GM18907 (cell line): ENCODE data around the gene SLC25A6.
A peak's percentile ranks its signal among the peaks of the same experiment; 100 is the strongest.
"Not testable (repeated sequence)": the region's sequence is repeated elsewhere in the genome, so short reads cannot be mapped to it uniquely, and the experiment has no call there.

Experiments used
- ATAC-seq: cut with Tn5 transposase; IDR thresholded peaks from one replicate; pipeline ENCODE4 v1.9.1; 2021; ENCODE audit warnings: mild to moderate bottlenecking, moderate library complexity; ENCODE audit not compliant: unreplicated experiment

The SLC25A6 gene

DNA sequence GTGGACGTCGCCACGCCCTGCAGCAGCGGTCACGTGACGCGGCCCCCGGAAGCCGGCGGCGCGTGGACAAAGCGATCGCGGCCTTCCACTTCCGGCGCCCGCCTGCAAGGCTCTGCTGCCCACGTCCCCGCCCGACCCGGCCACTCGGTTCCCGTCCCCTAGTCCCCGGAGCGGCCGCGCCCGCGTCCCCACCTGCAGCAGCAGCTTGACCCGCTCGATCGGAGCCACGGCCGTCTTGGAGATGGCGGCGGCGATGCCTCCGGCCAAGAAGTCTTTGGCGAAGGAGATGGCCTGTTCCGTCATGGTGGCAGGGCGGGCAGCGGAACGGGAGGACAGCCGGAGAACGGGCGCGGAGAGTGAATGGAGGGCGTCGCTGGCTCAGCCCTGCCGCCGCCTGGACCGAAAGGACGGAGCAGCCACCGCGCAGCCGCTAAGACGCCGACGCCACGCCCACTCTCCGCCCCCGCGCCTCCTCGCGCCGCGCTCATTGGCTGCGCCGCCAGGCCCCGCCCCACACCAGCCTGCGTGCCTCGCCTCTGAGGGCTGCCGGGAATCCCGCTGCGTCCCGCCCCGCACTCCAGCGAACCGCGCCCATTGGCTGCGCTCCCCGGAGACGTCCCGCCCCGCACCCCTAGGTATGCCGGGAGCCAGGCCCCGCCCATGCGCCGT lies at the start of gene SLC25A6:
SLC25A6 (minus strand) TSS at position 407 of the 669 bp plus-strand sequence; CDS start at position 303, 104 bp downstream.
- ATAC-seq: peak; percentile 93

DNA sequence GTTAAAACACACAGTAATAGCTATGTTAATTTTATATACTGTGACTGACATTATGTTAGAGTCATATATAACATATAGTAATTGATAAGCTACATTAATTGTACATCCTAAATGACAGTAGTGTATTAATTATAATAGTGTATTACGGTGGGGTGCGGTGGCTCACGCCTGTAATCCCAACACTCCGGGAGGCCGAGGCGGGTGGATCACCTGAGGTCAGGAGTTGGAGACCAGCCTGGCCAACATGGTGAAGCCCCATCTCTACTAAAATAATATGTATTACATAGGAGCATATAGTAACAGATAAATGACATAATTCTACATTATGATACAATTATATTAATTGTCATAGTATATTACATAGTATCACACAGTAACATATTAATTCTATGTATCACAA lies 48.6 kb upstream of the SLC25A6 start:
- no peak for ATAC-seq

DNA sequence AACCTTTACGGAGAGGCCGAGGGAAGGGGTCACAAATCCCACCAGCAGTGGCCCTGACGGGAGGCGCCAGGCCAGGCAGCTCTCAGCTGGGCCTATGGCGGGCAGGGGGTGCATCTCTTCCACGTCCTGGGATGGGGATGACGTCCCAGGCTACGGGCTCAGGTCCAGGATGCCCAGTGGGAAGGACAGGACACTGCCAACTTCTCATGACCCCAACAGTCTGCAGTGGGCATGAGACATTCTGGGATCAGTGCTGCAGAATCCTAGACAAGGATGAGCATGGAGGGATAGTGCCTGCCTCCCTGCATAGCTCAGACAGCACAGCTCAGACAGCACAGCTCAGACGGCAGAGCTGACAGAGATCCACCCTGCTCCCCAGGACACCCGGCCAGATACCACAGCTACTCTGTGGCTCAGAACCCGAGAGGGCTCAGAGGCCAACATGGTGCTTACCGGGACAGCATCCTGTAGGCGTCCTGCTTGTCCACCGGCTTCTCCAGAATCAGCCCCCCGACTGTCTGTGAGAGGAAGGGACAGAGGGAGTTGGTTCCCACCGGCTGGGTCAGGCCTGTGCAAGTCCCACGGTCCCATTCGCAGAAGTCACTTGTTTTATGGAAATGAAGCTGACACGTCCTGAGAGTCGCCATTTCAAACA lies 43.5 kb upstream of the SLC25A6 start:
- no peak for ATAC-seq

DNA sequence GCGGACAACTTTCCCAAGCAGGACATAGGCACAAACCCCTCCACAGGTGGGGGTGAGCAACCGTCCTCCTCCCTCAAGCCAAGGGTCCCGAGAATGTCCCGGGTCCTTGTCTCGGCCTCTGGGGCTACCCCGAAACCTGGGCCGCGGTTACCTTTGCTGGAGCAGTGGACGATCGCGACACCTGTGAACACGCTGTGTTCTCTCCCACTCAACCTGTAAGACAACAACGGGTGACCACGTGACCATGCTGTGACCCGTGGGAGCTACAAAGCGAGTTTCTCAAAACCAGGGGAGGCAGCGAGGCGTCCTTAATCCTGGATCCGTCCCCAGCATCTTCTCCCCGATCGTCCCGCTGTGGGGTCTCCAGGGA lies 42.9 kb upstream of the SLC25A6 start:
- no peak for ATAC-seq

DNA sequence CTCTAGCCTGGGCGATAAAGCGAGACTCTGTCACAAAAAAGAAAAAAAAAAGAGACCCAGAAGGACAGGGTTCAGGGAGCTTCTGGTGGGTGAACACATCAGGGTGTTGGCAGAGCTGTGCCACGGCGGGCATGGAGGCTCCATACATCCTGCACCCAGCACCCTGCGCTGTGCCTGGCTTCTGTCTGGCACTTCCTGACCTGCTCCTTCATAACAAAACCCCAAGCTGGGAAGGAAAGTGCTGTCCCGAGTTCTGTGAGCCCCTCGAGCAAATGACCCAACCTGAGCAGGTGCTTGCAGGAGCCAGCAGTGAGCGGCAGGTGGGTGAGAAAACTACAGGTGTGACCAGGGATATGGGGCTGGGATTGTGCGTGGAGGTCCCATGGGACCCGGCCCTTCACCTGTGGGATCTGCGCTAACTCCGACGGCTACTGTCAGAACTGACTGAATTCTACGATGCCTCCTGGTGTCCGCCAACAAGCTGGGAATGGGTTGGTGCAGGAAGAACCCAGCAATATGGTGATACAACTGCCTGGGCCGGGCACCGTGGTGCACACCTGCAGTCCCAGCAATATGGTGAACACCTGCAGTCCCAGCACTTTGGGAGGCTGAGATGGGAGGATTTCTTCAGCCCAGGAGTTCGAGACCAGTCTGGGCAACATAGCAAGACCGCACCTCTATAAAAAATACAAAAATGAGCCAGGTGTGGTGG lies 41.9 kb upstream of the SLC25A6 start:
- ATAC-seq: no peak

DNA sequence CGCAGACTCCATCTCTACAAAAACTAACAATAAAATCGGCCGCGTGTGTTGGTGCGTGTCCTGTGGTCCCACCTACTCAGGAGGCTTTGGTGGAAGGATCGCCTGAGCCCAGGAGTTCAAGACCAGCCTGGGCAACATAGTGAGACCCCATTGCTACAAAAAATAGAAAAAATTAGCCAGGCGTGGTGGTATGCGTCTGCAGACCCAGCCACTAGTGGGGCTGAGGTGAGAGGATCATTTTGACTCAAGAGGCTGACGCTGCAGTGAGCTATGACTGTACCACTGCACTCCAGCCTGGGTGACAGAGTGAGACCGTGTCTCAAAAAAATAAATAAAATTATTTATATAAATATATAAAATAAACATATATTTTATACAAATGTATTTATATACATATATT lies 38.5 kb upstream of the SLC25A6 start:
- ATAC-seq: no peak

DNA sequence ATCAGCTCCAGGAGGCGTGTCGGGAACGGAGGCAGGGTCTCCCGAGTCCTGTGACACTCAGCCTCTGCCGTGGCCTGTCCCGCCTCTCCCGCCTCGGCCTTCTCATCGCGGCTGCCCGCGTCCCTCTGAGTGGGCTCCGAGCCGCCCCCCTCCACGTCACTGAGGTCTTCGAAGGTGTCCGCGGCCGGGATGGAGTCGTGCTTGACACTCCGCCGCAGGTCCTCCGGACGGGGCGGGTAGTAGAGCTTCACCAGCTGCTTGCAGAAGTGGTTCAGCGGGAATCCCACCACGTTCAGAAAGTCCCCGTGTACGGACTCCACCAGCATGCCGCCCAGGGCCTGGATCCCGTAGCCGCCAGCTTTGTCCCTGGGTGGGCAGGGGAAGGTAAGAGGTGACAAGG lies 35.8 kb upstream of the SLC25A6 start:
- ATAC-seq: no peak

DNA sequence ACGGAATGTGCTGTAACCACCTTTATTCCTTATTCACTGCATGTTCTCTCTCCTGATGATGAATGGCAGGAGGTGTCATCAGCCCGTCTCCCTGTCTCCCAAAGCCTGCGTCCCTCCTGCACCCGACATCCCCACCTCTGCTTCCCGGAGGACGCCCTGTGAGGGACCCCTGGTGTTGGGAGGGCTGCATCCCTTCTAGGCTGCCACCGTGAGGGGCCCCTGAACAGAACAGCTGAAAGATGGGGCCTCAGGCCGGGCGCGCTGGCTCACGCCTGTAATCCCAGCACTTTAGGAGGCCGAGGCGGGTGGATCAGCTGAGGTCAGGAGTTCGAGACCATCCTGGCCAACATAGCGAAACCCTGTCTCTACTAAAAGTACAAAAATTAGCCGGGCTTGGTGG lies 34.4 kb upstream of the SLC25A6 start:
- not testable (repeated sequence) for ATAC-seq

DNA sequence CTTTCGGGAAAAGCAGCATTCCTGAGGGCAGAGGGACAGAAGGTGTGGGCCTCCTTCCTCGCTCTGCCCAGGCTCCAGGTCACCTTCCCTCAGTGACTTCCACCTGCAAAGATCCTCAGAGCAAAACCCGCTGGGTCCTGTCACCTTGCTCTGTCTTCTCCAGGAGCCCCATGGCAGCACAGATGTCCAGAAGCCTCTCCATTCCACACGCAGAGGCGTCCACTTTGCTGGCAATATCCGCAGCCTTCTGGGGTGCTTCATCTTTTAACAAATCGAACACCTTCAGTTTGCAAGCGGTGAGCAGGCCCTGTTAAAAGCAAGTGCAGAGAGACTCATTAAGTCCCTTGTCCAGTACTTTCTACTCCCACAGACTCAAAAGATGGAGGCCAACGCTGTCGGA lies 33.5 kb upstream of the SLC25A6 start:
- ATAC-seq: no peak

DNA sequence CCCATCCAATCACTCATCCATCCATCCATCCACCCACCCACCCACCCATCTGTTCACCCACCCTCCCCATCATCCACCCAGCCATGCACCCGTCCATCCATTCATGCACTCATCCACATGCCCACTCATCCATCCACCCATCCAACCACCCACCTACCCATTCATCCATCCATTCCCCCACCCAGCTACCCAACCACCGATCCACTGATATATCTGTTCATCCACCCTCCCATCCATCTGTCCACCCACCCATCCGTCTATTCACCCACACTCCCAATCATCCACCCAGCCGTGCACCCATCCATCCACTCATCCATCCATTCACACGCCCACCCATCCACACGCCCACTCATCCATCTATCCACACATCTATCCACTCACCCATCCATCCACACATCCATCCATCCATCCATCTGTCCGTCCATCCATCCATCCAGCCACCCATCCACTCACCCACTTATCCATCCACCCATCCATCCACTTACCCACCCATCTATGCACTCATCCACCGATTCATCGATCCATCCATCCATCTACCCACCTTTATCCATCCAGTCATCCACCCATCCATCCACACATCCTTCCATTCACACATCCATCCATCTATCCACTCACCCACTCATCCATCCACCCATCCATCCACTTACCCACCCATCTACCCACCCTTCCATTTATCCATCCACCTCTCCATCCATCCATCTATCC lies 32.4 kb upstream of the SLC25A6 start:
- ATAC-seq: no peak

DNA sequence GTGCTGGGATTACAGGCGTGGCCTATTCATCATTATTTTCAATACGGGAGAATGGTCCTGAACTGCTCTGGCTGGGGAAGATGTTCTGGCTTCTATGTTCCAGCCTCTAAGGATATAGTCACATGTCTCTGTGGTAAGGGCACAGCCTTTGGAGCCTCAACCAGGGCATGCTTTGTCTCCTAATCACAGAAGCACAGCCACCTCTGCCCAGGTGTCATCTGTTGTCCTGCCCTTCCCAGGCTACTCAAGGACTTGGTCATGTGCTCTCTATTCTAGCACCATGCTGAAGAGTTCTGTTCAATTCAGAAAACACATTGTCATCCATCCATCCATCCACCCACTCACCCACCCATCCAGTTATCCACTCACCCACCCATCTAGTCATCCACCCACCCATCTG lies 31.3 kb upstream of the SLC25A6 start:
- ATAC-seq: no peak

DNA sequence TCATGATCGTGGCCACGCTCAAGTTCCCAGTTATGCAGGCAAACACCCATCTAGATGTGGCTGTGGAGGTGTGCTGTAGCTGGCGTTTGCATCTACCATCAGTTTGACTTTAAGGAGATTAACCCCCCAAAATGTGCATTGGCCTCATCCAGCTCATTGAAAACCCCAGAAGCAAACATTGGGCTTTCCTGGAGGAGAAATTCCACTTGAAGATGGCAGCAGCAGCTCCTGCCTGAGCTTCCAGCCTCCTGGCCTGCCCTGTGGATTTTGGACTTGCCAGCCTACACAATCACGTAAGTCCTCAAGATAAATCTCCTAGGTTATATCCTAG lies 30.2 kb upstream of the SLC25A6 start:
- ATAC-seq: no peak

DNA sequence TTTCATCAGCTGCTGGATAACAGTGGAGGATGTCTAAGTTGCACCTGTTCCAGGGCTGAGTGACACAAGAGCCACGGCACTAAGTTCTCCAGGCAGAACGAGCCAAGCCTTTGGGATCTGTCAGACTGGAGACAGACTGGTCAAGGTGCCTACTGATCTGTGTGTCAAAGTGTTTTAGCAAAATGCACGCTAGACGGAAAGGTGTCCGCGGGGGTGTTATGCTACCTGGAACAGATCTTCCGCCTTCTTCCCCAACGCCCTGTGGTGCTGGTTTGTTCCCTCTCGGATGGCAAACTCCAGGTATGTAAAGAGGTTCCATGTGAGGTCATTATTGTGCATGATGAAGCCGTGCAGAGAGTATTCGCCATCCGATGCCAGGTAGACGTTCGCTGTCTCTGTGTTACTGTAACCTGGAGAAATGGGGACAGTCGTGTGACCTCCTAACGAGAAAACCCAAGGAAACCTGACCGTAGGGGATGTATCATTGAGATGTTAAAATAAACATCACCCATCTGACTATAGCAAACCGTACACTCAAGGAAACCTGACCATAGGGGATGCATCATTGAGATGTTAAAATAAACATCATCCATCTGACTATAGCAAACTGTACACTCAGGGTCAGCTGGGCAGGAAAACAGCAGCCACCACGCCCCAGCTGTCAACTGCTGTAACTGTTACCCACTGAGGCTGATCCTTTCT lies 29.7 kb upstream of the SLC25A6 start:
- no peak for ATAC-seq

DNA sequence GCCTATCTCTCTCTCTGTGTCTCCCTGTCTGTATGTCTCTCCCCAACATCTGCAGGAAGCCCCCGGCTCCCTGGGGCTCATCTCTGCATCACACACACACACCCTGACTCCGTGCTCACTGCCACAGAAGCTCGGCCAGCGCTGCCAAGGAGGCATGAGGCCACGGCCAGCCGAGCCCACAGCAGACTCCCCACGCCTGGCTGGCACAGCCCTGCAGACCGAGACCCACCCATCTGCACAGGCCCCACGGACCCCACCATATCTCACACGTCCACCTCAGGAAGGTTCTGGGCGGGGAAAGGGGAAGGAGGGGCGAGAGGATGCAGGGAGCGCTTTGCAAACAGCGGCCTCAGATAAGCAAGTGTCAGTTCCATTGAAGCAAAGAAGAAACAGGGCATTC lies 28.5 kb upstream of the SLC25A6 start:
- ATAC-seq: no peak

DNA sequence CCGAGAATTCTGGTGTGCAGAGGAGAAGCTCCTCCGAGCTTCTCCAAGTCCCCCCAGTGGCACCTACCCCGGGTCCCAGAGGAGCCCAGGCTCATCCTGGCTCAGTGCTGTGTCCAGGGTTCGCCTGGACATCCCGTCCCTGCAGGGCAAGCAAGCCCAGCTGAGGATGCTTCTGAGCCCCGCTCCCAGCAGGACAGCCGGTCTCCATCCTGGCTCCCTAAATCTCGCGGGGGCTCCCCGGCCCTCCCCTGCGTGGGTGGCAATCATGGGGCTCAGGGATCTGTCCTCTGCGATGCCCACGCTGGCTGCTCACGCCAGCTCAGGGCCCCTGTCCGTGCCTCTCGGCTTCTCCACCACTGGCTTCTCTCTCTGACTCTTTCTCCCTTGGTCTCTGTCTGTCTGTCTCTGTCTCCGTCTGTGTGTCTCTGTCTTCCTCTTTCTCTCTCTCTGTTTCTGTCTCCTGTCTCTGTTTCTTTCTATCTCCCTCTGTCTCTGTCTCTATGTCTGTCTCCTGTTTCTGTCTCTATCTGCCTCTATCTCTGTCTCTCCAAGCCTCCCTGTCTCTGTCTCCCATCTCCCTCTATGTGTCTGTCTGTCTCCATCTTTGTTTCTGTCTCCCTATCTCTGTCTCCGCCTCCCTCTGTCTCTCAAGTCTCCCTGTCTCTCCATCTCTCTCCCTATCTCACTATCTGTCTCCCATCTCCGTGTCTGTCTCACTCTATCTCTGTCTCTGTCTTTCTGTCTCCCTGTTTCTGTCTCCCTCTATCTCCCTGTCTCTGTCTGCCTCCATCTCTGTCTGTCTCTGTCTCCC lies 27.8 kb upstream of the SLC25A6 start:
- no peak for ATAC-seq

DNA sequence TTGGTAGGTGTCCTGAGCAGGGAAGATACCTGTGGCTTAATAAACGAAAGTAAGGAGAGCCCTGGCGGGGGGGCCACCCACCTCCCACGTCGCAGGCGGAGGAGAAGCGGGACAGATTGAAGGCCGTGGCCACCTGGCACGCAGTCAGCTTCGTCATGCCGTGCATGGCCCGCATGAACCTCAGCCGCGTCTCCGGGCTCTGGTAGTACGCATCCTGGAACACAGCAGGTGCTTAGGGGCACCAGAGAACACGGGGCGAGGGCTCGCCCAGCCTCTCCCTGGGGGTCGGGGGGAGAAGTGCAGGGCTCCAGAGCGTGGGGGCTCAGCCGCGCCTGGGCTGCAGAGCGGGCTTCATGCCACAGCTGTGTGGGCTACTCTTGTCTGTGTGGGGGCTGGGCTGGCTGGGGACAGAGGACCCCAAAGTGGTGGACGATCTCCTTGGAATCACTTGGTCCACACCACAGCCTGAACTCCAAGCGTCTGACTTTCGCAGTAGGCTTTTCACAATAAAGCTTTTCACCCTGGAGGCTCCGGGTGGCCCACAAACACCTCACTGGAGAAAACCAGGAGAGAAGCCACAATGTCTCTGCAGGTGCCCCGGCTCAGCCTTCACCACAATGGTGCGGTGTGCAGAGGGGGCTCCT lies 27.1 kb upstream of the SLC25A6 start:
- ATAC-seq: no peak

DNA sequence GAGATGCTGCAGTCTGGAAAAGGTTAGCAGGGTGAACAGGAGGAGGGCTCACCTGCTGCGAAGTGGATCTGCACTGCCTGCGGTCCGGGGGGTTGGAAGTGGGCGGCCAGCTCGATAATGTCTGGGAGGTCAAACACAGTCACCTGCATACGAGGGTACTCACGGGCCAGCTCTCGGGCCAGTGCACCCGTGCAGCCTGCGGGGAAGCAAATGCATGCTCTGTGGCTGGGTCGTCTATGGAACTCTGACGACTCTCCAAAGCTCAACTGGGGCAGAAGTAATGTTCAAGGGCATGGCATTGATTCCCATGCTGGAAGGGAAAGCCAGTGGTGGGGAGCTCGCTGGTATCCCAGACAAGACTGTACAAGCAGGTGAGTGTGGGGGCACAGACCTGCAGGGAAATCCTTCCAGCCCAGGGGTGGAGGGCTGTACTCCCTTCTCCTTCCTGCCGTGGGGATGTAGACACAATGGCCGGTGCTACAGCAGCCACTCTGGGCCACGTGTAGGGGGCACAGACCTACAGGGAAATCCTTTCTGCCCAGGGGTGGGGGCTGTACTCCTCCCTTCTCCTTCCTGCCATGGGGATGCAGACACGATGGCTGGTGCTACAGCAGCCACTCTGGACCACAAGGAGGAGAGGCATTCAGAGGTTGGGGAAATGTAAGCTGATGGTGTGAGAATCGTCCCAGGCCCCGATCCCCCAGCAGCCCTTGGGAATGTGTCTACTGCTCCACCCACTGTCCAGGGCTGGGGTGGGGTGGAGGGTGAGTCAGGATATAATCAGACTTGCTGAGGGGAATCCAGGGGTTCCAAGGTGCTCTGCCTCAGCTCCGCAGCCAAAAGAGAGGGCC lies 26.2 kb upstream of the SLC25A6 start:
- ATAC-seq: no peak

DNA sequence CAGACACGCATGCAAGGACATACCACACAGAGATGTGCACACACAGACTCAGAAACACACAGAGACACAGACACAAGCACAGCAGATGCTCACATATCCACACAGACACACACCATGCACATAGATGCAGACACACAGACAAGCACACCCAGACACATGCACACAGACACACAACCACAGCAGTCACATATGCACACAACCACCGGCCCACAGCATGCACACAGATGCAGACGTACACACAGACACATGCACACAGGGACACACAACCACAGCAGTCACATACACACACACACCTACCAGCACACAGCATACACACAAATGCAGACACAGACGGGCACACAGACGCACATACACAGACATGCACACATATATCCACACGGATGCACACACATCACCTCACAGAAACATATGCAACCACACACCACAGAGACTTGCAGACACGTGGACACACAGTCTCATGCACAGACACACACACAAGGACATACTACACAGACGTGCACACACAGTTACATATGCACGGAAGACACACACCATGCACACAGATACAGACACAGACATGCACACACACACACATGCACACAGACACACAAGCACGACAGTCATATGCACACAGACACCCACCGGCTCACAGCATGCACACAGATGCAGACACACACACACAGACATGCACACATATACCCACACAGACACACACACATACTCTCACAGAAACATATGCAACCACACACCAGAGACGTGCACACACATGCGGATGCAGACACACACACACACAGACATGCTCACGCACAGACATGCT lies 25.2 kb upstream of the SLC25A6 start:
- ATAC-seq: no peak
